Fibroblast of mammary gland (primary cell): Measurements from ENCODE around the gene ZBTB44.
A peak's percentile ranks its signal among the peaks of the same experiment; 100 is the strongest.
"Not testable (repeated sequence)": the region's sequence is repeated elsewhere in the genome, so short reads cannot be mapped to it uniquely, and the experiment has no call there.

Source experiments
- DNase-seq: peaks from one replicate; pipeline ENCODE4 v3.0.0-alpha.2; 2010; ENCODE audit warnings: low read depth
- H3K4me3 ChIP-seq: 2 replicates; pipeline ENCODE4 v1.5.1; 2011; ENCODE audit warnings: low read depth, mild to moderate bottlenecking, low read length, moderate library complexity; ENCODE audit not compliant: control insufficient read depth
- CTCF ChIP-seq: conservative IDR thresholded peaks from 2 replicates; pipeline ENCODE4 v1.5.1; 2011; ENCODE audit warnings: low read depth, low read length, inconsistent platforms; ENCODE audit not compliant: control insufficient read depth, insufficient read depth

The ZBTB44 gene

GRCh38 chr11:130272336-130272735 lies 42.4 kb downstream of the ZBTB44 start:
- TF ChIP-seq CTCF = no peak
- peak; percentile 14 for DNase-seq
- H3K4me3 ChIP-seq = no peak overlapping the region

- no peak for DNase-seq
- H3K4me3 ChIP-seq = no peak overlapping the region
- no peak for TF ChIP-seq CTCF
Measured at GRCh38 chr11:130269326-130269943, 45.3 kb downstream of the ZBTB44 start.

- DNase-seq = no peak
- TF ChIP-seq CTCF = no peak
- H3K4me3 ChIP-seq = no peak overlapping the region
Measured at GRCh38 chr11:130263351-130263750, 51.4 kb downstream of the ZBTB44 start.

GRCh38 chr11:130262424-130262823 lies 52.3 kb downstream of the ZBTB44 start:
- no peak for TF ChIP-seq CTCF
- no peak overlapping the region for H3K4me3 ChIP-seq
- DNase-seq = no peak

- no peak for DNase-seq
- TF ChIP-seq CTCF = no peak
- H3K4me3 ChIP-seq = no peak overlapping the region
Measured at GRCh38 chr11:130261571-130261970, 53.1 kb downstream of the ZBTB44 start.

- no peak for DNase-seq
- H3K4me3 ChIP-seq = no peak overlapping the region
- TF ChIP-seq CTCF = no peak
Measured at GRCh38 chr11:130260742-130261141, 54.0 kb downstream of the ZBTB44 start.

GRCh38 chr11:130260080-130260627 lies 54.6 kb downstream of the ZBTB44 start:
- no peak for TF ChIP-seq CTCF
- DNase-seq = no peak
- no peak overlapping the region for H3K4me3 ChIP-seq

GRCh38 chr11:130251763-130252162 lies 63.0 kb downstream of the ZBTB44 start:
- not testable (repeated sequence) for DNase-seq, H3K4me3 ChIP-seq

GRCh38 chr11:130249929-130250328 lies 64.8 kb downstream of the ZBTB44 start:
- H3K4me3 ChIP-seq, DNase-seq: not testable (repeated sequence)
